GM21381 (cell line): ENCODE results near the gene NEU4.
"Not testable (repeated sequence)": the region's sequence is repeated elsewhere in the genome, so short reads cannot be mapped to it uniquely, and the experiment has no call there.

ENCODE experiments used
- ATAC-seq: cut with Tn5 transposase; IDR thresholded peaks from one replicate; pipeline ENCODE4 v1.9.1; 2021; ENCODE audit warnings: mild to moderate bottlenecking, moderate library complexity; ENCODE audit not compliant: unreplicated experiment

Gene NEU4, protein sequence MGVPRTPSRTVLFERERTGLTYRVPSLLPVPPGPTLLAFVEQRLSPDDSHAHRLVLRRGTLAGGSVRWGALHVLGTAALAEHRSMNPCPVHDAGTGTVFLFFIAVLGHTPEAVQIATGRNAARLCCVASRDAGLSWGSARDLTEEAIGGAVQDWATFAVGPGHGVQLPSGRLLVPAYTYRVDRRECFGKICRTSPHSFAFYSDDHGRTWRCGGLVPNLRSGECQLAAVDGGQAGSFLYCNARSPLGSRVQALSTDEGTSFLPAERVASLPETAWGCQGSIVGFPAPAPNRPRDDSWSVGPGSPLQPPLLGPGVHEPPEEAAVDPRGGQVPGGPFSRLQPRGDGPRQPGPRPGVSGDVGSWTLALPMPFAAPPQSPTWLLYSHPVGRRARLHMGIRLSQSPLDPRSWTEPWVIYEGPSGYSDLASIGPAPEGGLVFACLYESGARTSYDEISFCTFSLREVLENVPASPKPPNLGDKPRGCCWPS

DNA sequence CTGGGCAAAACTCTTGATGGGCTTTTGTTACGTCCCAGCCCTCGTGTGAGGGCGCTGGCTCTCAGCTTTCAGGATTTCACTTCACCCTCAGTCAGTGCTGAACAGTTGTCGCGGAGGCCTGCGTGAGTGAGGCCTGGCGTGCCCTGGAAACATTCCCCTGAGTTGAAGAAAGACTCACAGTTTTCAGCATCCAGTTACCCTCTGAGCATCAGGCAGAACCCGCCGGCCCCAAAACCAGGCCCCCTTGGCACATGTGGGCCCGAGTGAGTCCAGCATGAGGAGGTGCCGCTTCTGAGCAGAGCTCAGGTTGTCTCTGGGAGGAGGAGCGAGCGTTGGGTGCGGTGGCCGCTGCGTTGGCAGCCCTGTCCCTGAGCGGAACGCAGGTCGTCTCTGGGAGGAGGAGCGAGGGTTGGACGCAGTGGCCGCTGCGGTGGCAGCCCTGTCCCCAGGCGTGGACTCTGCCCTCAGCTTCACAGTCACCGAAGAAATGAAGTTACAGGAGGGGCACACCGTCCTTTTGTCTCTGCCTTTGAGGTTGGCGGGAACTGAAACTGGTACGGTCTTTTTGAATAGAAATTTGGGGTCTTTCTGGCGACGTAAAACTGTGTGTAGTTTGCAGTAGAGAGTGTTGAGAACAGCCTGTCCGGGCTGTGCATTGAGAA is at the start of gene NEU4:
NEU4 (plus strand) TSS at position 473 of the 662 bp plus-strand sequence. CDS start 5,292 bp downstream, outside the sequence.
- ATAC-seq, result no peak

DNA sequence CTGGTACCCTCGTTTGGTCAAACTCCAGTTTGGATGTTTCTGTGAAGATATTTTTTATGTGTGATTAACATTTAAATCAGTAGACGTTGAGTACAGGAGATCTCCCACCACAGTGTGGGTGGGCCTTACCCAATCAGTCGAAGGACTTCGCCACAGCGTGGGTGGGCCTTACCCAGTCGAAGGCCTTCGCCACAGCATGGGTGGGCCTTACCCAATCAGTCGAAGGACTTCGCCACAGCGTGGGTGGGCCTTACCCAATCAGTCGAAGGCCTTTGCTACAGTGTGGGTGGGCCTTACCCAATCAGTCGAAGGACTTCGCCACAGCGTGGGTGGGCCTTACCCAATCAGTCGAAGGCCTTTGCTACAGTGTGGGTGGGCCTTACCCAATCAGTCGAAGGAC is 49.1 kb upstream of the NEU4 start:
- ATAC-seq, result not testable (repeated sequence)

DNA sequence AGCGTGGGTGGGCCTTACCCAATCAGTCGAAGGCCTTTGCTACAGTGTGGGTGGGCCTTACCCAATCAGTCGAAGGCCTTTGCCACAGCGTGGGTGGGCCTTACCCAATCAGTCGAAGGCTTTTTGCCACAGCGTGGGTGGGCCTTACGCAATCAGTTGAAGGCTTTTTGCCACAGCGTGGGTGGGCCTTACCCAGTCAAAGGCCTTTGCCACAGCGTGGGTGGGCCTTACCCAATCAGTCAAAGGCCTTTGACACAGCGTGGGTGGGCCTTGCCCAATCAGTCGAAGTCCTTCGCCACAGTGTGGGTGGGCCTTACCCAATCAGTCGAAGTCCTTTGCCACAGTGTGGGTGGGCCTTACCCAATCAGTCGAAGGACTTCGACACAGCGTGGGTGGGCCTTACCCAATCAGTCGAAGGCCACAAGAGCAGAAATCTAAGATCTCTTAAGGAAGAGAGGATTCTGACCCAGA is 48.7 kb upstream of the NEU4 start:
- ATAC-seq, result no peak

DNA sequence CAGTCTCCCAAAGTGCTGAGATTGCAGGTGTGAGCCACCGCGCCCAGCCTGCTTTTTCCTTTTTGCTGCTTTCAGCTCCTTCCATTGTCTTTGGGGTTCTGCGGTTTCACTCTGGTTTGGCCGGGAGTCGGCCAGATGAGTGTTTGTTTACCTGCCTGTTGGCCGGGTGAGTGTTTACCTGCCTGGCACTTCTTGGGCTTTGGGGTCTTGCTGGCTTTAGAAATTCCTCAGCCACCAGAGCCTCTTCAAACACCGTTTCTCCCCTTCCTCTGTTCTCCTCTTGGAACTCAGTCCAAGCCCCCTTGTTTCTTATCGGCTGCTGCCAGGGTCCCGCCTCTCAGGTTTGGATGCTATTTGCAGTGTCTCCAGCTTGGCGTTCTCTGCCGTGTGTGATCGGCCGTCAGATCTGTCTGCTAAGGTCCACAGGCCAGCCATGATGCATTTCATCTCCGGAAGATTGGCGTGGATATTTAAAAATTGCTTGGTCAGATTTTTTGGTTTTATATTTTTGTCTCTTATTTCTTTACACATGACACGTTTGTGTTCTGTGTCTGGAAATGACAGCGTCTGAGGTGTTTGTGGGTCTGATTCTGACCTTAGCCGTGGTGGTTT is 46.6 kb upstream of the NEU4 start:
- ATAC-seq, result no peak

DNA sequence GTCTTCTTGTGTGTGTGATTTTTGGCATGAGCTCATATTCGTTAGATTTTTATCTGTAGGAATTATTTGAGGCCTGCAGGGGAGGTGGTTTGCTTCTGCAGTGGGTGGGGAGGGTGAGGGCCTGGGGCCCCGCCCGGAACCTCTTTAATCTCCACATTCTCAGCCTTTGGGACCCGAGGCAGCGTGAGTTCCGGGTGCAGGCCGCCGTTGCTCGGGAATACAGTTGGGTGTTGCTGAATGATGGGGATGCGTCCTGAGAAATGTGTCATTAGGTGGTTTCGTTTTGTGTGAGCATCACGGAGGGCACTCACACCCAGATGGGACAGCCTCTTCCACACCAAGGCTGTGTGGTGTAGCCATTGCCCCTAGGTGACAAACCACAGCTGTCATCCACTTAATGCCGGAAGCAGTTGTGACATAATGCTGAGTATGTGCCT is 46.0 kb upstream of the NEU4 start:
- peak; percentile 89 for ATAC-seq

DNA sequence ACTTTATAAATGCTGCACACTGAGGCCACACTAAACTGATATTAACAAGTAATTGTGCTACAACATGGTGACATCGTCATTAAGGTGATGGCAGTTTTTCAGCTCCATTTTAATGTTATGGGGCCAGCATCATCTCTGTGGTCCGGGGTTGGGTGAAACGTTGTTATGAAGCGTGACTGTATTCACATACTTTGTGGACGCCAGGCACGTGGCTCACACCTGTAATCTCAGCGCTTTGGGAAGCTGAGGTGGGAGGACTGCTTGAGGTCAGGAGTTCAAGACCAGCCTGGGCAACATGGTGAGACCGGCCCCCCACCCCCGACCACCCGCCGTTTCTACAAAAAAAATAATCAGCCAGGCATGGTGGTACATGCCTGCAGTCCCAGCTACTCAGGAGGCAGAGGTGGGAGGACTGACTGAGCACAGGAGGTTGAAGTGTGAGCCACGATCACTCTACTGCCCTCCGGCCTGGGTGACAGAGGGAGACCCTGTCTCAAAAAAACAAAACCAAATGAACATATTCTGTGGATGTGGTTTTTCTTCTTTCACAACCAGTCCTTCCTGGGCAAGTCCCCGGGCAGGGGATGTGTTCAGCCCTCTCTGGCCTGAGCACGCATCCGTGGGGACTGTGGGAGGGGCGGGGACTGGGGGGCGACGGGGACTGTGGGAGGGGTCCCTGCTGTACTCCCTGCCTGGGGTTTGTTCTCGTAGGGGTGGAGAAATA is 45.3 kb upstream of the NEU4 start:
- ATAC-seq, result no peak

DNA sequence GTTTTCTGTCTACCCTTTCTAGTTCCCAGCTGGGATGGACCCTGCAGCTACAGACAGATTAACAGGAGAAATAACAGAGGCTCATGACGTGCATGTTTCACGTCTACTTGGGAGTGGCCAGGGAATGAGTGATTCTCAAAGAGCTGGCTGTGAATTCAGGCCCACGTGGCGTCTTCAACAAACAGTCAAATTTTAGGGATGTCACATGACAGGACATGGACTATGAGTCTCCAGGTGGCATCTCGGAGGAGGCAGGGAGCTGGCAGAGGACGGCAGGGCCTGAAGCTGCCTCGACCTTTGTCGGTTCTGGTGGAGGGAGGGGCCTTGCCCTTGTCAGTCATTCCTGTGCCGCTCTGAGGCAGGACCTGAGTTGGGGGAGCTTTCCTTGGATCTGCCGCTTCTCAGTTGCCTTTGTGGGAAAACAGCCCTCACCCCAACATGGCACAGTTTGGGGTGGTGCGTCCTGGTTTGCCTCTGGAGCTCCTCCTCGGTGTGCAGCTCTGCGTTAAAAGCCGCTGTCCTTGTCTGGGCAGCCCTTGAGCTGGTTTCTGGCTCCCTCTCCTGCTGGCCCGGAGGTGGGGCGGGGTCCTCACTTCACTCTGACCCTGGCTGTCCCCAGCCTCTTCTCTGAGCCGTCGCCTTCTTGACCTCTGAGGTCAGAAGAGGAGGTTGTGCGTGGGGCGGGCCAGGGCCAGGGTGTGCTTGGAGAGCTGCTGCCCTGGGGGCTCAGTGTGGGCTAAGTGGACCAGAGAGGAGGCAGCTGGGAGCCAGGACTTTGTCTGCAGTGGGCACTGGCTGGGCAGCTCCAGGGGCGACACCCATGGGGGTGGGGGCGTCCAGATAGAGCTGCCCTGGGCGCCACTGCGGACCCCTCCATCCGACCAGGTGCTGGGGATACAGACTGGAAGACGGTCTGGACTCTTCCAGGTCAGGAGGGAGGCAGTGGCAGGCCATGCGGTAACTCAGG is 44.4 kb upstream of the NEU4 start:
- no peak for ATAC-seq

DNA sequence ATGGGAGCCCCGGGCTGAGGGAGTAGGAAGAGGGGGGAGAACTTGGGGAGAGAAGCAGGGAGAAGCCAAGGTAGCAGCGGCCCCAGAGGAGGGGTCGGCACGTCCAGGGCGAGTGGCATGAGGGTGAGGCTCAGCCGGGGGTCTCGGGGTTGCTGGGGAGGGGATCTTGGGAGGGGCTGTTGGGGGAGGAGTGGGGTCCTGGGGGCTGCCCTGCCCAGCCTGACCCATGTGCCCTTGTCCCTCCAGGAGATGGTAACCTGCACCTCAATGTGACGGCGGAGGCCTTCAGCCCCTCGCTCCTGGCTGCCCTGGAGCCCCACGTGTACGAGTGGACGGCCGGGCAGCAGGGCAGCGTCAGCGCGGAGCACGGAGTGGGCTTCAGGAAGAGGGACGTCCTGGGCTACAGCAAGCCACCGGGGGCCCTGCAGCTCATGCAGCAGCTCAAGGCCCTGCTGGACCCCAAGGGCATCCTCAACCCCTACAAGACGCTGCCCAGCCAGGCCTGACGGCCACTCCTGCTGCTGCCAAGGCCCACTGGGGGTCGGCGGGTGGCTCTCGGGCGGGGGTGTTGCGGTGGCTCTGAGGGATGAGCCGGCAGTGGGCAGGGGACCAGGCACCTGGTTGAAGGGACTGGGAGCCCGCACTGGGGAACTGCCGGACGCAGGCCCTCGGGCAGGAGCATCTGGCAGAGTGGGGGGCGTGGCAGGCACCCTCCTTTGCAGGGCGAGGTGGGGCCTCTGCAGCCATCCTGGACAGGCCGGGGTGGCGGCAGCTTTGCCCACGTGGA is 41.3 kb upstream of the NEU4 start:
- no peak for ATAC-seq

DNA sequence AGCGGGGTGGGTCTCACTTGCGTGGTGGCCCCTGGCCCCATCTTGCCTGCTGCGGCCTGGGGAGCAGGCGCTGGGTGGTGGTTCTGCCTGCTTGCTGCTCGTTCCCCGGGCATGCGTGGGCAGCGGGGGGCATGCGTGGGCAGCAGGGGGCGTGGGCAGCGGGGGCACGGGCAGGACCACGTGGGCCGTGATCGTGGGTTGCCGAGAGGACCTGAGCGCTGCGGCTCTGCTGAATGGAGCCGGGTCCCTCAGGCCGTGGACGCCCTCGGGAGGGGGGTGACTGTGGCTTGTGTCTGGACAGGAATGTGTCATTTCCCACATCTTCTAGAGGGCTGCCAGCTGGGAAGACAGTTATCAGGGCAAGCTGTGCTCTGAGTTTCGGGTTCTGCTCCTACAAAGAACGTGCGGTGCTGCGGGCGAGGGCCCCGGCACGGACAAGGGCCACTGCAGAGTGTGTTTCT is 40.7 kb upstream of the NEU4 start:
- no peak for ATAC-seq

DNA sequence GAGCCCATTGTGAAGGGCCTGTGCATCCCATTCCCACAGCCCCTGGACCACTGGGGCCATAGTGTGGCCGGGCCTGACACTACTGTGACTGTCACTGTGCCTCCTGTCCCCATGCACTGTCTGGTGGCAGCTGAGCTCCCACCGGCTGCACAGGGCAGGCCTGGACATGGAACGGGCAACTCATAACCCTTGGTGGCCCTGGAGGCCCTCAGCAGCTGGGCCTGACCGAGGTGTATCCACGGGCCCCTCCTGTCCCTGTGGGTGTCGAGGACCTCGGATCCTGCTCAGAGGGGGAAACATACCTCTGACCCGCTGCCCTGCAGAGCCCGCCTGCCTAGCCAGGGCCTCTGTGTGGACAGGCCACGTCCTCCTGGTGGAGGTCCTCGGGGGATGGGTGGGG is 40.1 kb upstream of the NEU4 start:
- no peak for ATAC-seq

DNA sequence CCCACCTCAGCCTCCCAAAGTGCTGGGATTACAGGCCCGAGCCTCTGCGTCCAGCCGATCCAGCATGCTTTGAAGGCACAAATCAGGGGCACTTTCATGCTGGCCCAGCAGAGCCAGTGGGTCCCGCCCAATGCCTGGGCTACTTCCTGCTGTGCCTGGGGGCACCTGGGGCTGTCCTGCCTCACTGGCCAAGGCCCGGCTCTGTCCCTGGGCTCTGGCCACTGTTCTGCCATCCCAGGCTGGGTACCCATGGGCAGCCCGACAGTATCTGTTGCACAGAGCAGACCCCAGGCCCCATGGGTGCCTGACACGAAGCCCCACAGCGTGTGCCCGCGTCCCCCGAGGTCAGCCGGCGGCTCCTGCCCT is 39.2 kb upstream of the NEU4 start:
- no peak for ATAC-seq

DNA sequence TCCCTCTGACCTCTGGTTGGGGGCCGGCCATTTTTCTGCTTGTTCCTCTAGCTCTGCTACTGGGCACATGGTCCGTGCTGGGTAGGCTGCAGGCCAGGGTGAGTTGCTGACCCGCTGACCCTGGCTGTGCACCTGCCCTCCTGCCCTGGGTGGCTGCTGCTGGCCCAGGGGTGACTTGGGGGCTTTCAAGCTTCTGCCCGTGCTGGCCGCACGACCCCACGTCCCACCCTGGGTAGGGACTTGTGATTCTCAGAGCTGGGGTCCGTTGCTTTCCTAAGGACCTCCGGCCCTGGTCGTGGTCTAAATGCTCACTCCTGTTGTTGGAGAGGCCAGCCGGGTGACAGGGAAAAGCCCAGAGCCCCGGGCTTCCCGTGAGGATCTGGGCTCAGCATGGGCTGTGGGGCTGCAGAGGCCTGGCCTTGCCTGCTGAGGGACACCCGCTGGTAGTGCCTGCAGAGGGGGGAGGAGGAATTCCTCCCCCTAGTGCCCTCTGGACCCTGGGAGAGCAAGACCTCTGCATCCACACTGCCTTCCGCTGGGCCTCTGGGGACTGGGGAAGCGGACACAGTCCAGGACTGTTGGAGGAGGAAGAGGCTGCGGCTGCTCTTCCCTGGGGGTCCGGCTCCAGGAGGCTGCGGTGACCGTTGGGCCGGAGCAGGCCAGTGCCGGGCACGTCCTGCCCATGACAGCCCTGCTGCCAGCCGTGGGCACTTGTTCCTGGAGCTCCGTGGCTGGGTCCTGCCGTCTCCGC is 38.6 kb upstream of the NEU4 start:
- no peak for ATAC-seq

DNA sequence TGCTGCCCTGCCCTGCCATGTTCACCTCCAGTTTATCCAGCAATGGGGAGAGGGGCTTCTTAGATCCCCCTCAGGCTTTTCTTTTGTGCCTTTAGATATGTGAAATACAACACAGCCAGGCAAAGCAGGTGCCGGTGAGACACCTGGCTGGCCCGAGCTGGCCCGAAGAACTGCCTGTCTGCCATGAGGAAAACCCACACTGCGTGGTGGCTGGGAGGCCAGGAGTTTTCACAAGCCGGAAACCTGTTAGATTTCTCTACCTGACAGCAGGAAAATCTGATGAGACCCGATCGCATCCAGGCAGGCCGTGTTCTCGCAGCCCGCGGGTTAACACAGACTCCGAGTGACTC is 38.1 kb upstream of the NEU4 start:
- no peak for ATAC-seq

DNA sequence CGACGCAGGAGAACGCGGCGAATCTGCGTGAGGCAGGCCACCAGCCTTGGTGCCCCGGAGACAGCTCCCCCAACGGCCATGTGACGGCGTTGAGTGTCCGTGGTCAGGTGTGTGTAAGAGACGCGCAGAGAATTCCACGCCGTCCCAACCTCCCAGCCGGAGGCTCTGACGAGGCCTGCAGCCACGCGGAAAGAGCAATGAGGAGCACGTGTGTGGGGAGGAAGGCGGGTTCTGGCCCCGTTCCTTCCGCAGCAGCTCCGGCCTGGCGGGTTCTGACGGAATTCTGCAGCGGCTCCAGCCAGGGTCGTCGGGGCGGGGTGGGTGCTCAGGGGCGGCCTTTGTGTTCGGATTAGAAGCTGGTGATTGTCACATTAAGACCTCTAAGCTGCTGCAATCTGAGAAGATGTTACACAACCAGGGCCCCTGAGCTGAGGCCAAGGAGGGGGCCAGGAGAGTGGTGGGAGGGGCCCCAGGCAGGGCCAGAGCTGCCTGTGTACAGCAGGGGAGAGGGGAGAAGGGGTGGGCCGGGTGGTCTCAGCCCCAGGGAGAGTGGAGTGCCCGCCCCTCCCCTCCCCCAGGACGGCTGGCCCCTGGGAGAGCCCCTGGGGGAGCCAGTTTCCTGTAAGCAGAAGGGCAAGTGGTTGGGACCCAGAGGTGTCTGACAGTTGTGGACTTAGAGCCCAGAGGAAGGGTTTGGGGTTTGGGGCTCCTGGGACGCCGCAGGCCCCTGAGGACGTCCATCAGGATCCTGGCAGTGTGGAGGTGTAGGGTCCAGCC is 37.5 kb upstream of the NEU4 start:
- no peak for ATAC-seq

DNA sequence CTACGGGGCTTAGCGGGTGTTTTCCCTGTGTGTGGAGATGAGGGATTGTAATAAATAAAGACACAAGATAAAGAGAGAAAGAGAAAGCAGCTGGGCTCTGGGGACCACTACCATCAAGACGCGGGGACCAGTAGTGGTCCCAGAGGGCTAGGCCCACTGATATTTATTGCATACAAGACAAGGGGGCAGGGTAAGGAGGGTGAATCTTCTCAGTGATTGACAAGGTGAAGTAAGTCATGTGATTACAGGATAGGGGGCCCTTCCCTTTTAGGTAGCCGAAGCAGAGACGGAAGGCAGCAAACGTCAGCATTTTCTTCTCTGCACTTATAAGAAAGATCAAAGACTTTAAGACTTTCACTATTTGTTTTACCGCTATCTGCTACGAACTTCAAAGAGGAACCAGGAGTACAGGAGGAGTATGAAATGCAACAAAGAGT is 36.9 kb upstream of the NEU4 start:
- no peak for ATAC-seq

DNA sequence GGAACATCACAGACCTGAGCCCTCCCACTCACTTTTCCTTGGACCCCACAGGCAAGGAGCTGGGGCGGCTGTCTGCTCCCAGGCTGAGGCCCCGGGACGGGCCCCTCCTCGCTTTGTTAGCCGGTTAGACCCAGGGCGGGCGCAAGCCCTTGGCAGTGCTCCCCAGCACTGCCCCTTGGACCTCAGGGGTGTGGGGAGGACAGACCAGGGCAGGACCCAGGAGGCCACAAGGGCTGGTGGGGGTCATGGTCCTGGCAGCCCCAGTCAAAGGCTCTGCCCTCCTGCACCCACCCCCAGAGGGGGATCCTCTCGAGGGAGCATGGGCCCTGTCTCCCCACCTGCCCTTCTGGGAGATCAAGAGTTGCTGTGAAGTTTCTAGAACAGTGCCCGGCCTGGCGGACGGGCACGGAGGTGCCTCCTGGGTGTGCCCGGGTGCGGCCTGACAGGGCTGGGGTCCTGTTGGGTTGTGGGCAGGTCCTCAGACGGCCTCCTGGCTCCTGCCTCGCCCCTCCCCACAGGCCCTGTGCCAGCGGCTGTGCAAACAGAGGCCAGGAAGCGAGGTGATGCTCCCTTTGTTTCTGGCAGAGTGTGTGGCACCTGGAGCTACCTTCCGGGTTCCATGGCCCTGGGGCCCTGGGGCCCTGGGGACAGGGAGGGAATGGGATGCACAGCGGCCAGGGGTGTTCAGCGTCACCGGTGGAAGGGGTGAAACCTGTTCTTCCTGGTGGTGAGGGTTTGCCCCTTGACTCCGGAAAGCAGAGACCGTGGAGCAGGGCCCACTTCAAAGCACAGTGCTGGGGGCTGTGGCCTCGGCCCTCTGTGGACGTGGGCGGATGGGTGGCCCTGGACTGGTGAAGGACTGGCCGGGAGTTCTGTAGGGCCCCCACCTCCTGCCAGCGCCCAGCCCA is 35.2 kb upstream of the NEU4 start:
- ATAC-seq, result no peak
